ENCODE results near the gene GPR153. TPM values are rescaled to one million over a fixed set of nuclear protein-coding genes. Genes with fewer than 3 reads are reported as not detected.
"Not testable (repeated sequence)": the region's sequence is repeated elsewhere in the genome, so short reads cannot be mapped to it uniquely, and the experiment has no call there.

GPR153 gene
- total and polyA plus RNA-seq, 4 donors, result 0.37 to 5.9 (median 2.7) TPM

DNA sequence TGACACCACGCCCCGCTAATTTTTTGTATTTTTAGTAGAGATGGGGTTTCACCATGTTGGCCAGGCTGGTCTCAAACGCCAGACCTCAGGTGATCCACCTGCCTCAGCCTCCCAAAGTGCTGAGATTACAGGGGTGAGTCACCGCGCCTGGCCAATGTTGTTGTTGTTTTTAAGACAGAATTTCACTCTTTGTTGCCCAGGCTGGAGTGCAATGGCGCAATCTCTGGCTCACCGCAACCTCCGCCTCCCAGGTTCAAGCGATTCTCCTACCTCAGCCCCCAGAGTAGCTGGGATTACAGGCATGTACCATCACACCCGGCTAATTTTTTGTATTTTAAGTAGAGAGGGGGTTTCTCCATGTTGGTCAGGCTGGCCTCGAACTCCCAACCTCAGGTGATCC is 41.3 kb downstream of the GPR153 start:
- not testable (repeated sequence) for H3K4me1 ChIP-seq (ENCODE audit: control insufficient read depth in 4 of 4, insufficient read depth in 4 of 4, low read length in 3 of 4); H3K9ac ChIP-seq (ENCODE audit: low read depth in 1 of 2, low read length in 2 of 2); H3K4me3 ChIP-seq (ENCODE audit: low read depth in 1 of 3, low read length in 3 of 3); DNase-seq (ENCODE audit: low spot score); H3K27me3 ChIP-seq (ENCODE audit: control insufficient read depth in 4 of 4, insufficient read depth in 4 of 4, low read length in 3 of 4); H3K27ac ChIP-seq (ENCODE audit: low read depth in 1 of 2, low read length in 2 of 2); H3K9me3 ChIP-seq (ENCODE audit: control insufficient read depth in 4 of 4, low read length in 3 of 4)
- 94% methylated on average over 11 of the region's 11 CpGs for WGBS
- peaks cover 0 to 25% (median 13%) of the 10 kb centered on the region in 4 donors for H3K36me3 ChIP-seq (ENCODE audit: control insufficient read depth in 4 of 4, insufficient read depth in 3 of 4, low read depth in 1 of 4, low read length in 3 of 4)

DNA sequence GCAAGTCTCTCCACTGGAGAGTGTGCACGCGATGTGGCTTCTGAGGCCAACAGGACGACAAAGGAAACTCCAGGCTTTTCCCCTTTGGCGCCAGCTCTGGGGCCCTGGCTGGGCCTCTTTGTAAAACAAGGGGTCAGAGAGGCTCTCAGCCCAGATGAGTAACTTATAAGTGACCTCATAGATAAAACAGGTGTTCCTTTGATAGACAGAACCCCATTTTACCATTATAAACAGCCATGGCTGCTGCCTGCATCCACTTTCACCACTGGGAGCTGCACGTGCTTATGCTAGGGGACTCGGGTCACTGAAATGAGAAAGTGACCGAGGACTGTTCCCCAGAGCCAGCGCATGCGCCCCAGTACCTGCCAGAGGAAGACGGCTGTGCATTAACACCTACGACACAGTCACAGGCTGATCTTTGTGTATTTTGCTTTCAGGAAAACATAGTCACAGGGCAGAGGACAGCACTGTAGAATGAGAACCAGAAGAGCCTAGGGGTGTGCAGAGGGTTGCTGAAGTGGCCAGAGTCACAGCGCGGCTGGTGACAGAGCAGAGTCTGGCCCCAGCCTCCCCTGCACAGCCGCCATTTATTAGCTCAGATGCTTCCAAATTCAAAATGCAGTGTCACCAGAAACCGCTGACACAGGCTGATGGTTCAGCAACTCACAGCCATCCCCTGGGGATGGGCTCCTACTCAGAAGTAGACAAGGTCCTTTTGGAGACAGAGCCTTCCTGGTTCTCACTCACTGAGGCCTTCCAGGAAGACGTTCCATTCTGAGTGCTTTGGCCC is 42.3 kb downstream of the GPR153 start:
- Histone ChIP-seq H3K9ac (ENCODE audit: low read depth in 1 of 2, low read length in 2 of 2) (no peak overlapping the region), H3K27ac (ENCODE audit: low read depth in 1 of 2, low read length in 2 of 2) (no peak overlapping the region), H3K27me3 (ENCODE audit: control insufficient read depth in 4 of 4, insufficient read depth in 4 of 4, low read length in 3 of 4) (no peaks in the 10 kb centered on the region), H3K36me3 (ENCODE audit: control insufficient read depth in 4 of 4, insufficient read depth in 3 of 4, low read depth in 1 of 4, low read length in 3 of 4) (peaks cover 0 to 14% (median 3%) of the 10 kb centered on the region in 4 donors), H3K9me3 (ENCODE audit: control insufficient read depth in 4 of 4, low read length in 3 of 4) (no peaks in the 10 kb centered on the region), H3K4me1 (ENCODE audit: control insufficient read depth in 4 of 4, insufficient read depth in 4 of 4, low read length in 3 of 4) (no peaks in the 10 kb centered on the region), H3K4me3 (ENCODE audit: low read depth in 1 of 3, low read length in 3 of 3) (no peak overlapping the region)
- DNase-seq (ENCODE audit: low spot score), result no peak
- TF ChIP-seq RAD21 (IDR thresholded peaks at IDR 0.05) (no peak), RXRA (IDR thresholded peaks at IDR 0.05) (no peak), TAF1 (conservative IDR thresholded peaks at IDR 0.05) (no peak), HNF4G (IDR thresholded peaks at IDR 0.05) (no peak), SP1 (IDR thresholded peaks at IDR 0.05) (no peak), EGR1 (IDR thresholded peaks at IDR 0.05; ENCODE audit: low read depth in 2 of 2) (no peak), FOXA1 (IDR thresholded peaks at IDR 0.05) (no peak), YY1 (IDR thresholded peaks at IDR 0.05) (no peak), HNF4A (conservative IDR thresholded peaks at IDR 0.05) (no peak), NR2F2 (IDR thresholded peaks at IDR 0.05) (no peak), JUND (IDR thresholded peaks at IDR 0.05) (no peak), GABPA (IDR thresholded peaks at IDR 0.05 in 1 of 2, conservative IDR thresholded peaks at IDR 0.05 in 1 of 2) (no peak), FOXA2 (IDR thresholded peaks at IDR 0.05) (no peak)
- TF ChIP-seq, protein P1, sequence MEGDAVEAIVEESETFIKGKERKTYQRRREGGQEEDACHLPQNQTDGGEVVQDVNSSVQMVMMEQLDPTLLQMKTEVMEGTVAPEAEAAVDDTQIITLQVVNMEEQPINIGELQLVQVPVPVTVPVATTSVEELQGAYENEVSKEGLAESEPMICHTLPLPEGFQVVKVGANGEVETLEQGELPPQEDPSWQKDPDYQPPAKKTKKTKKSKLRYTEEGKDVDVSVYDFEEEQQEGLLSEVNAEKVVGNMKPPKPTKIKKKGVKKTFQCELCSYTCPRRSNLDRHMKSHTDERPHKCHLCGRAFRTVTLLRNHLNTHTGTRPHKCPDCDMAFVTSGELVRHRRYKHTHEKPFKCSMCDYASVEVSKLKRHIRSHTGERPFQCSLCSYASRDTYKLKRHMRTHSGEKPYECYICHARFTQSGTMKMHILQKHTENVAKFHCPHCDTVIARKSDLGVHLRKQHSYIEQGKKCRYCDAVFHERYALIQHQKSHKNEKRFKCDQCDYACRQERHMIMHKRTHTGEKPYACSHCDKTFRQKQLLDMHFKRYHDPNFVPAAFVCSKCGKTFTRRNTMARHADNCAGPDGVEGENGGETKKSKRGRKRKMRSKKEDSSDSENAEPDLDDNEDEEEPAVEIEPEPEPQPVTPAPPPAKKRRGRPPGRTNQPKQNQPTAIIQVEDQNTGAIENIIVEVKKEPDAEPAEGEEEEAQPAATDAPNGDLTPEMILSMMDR (IDR thresholded peaks at IDR 0.05; ENCODE audit: low read depth, low read length, missing input control), result no peak
- TF ChIP-seq, protein P2, sequence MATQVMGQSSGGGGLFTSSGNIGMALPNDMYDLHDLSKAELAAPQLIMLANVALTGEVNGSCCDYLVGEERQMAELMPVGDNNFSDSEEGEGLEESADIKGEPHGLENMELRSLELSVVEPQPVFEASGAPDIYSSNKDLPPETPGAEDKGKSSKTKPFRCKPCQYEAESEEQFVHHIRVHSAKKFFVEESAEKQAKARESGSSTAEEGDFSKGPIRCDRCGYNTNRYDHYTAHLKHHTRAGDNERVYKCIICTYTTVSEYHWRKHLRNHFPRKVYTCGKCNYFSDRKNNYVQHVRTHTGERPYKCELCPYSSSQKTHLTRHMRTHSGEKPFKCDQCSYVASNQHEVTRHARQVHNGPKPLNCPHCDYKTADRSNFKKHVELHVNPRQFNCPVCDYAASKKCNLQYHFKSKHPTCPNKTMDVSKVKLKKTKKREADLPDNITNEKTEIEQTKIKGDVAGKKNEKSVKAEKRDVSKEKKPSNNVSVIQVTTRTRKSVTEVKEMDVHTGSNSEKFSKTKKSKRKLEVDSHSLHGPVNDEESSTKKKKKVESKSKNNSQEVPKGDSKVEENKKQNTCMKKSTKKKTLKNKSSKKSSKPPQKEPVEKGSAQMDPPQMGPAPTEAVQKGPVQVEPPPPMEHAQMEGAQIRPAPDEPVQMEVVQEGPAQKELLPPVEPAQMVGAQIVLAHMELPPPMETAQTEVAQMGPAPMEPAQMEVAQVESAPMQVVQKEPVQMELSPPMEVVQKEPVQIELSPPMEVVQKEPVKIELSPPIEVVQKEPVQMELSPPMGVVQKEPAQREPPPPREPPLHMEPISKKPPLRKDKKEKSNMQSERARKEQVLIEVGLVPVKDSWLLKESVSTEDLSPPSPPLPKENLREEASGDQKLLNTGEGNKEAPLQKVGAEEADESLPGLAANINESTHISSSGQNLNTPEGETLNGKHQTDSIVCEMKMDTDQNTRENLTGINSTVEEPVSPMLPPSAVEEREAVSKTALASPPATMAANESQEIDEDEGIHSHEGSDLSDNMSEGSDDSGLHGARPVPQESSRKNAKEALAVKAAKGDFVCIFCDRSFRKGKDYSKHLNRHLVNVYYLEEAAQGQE (IDR thresholded peaks at IDR 0.05), result no peak
- TF ChIP-seq, protein P3, sequence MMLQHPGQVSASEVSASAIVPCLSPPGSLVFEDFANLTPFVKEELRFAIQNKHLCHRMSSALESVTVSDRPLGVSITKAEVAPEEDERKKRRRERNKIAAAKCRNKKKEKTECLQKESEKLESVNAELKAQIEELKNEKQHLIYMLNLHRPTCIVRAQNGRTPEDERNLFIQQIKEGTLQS (IDR thresholded peaks at IDR 0.05), result no peak
- TF ChIP-seq, protein P4, sequence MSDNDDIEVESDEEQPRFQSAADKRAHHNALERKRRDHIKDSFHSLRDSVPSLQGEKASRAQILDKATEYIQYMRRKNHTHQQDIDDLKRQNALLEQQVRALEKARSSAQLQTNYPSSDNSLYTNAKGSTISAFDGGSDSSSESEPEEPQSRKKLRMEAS (IDR thresholded peaks at IDR 0.05), result no peak
- TF ChIP-seq, protein P5, sequence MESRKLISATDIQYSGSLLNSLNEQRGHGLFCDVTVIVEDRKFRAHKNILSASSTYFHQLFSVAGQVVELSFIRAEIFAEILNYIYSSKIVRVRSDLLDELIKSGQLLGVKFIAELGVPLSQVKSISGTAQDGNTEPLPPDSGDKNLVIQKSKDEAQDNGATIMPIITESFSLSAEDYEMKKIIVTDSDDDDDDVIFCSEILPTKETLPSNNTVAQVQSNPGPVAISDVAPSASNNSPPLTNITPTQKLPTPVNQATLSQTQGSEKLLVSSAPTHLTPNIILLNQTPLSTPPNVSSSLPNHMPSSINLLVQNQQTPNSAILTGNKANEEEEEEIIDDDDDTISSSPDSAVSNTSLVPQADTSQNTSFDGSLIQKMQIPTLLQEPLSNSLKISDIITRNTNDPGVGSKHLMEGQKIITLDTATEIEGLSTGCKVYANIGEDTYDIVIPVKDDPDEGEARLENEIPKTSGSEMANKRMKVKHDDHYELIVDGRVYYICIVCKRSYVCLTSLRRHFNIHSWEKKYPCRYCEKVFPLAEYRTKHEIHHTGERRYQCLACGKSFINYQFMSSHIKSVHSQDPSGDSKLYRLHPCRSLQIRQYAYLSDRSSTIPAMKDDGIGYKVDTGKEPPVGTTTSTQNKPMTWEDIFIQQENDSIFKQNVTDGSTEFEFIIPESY (IDR thresholded peaks at IDR 0.05), result no peak
- 91% methylated on average over 16 of the region's 16 CpGs for WGBS

All from liver (tissue), 9 donors.